SK-N-SH (cell line): Measurements from ENCODE around the gene LARP1.

Experiments
- CTCF ChIP-seq: fragments of 200-600 bp; sonication (generic); IDR thresholded peaks from 2 replicates; pipeline ENCODE4 v1.6.1; 2017; ENCODE audit warnings: antibody characterized with exemption, mild to moderate bottlenecking, moderate library complexity
- EZH2phosphoT487 ChIP-seq: fragments of 200-600 bp; sonication (generic); IDR thresholded peaks from 2 replicates; pipeline ENCODE4 v1.6.1; 2017; ENCODE audit warnings: low read depth, mixed run types, mild to moderate bottlenecking, antibody characterized with exemption, moderate library complexity, borderline replicate concordance
- MAX ChIP-seq: IDR thresholded peaks from 2 replicates; pipeline ENCODE4 v1.4.0; 2012; ENCODE audit warnings: low read depth
- NFIC ChIP-seq: IDR thresholded peaks from 2 replicates; pipeline ENCODE4 v1.4.0; 2012; ENCODE audit warnings: borderline replicate concordance
- NRF1 ChIP-seq: IDR thresholded peaks from 2 replicates; pipeline ENCODE4 v1.6.1; 2012; ENCODE audit warnings: low read depth, mild to moderate bottlenecking, low read length
- POLR2AphosphoS5 ChIP-seq: IDR thresholded peaks from 2 replicates; pipeline ENCODE4 v1.6.1; 2012; ENCODE audit warnings: low read depth, low read length
- REST ChIP-seq: IDR thresholded peaks from 2 replicates; pipeline ENCODE4 v1.6.1; 2012; ENCODE audit warnings: mild to moderate bottlenecking, low read depth, low read length, moderate library complexity
- SIN3A ChIP-seq: IDR thresholded peaks from 2 replicates; pipeline ENCODE4 v1.6.1; 2012; ENCODE audit warnings: low read depth, mild to moderate bottlenecking, low read length, moderate library complexity, borderline replicate concordance
- TCF12 ChIP-seq: IDR thresholded peaks from 2 replicates; pipeline ENCODE4 v1.4.0; 2012
- USF1 ChIP-seq: IDR thresholded peaks from 2 replicates; pipeline ENCODE4 v1.4.0; 2012; ENCODE audit warnings: low read depth, borderline replicate concordance
- USF2 ChIP-seq: fragments of 150-350 bp; IDR thresholded peaks from 2 replicates; pipeline ENCODE4 v1.6.1; 2017; ENCODE audit warnings: antibody characterized with exemption, low read length, low read depth, borderline replicate concordance

- TF ChIP-seq CTCF = no peak
- TF ChIP-seq POLR2AphosphoS5 = no peak
- TF ChIP-seq EZH2phosphoT487 = no peak
- TF ChIP-seq USF2 = no peak
- TF ChIP-seq TCF12 = no peak
- TF ChIP-seq NFIC = no peak
- no peak for TF ChIP-seq USF1
- TF ChIP-seq MAX = no peak
- TF ChIP-seq REST = no peak
- TF ChIP-seq SIN3A = no peak
- TF ChIP-seq NRF1 = no peak
These were observed 20.6 kb upstream of the LARP1 start for GRCh38 chr5:154734370-154735248.
